Stimulated activated CD8-positive, alpha-beta memory T cell treated with anti-CD3 and anti-CD28 coated beads, Interleukin-7, amount 100 ng/mL, for 48 hours (primary cell): ENCODE measurements around the gene HERPUD2.

Experiments used
- DNase-seq, 2 donors: peaks; one replicate each; pipeline ENCODE4 v3.0.0-alpha.2; 2020; ENCODE audit warnings: low read depth in 1 of 2; ENCODE audit errors: extremely low read depth in 1 of 2

HERPUD2 gene, protein sequence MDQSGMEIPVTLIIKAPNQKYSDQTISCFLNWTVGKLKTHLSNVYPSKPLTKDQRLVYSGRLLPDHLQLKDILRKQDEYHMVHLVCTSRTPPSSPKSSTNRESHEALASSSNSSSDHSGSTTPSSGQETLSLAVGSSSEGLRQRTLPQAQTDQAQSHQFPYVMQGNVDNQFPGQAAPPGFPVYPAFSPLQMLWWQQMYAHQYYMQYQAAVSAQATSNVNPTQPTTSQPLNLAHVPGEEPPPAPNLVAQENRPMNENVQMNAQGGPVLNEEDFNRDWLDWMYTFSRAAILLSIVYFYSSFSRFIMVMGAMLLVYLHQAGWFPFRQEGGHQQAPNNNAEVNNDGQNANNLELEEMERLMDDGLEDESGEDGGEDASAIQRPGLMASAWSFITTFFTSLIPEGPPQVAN

DNA sequence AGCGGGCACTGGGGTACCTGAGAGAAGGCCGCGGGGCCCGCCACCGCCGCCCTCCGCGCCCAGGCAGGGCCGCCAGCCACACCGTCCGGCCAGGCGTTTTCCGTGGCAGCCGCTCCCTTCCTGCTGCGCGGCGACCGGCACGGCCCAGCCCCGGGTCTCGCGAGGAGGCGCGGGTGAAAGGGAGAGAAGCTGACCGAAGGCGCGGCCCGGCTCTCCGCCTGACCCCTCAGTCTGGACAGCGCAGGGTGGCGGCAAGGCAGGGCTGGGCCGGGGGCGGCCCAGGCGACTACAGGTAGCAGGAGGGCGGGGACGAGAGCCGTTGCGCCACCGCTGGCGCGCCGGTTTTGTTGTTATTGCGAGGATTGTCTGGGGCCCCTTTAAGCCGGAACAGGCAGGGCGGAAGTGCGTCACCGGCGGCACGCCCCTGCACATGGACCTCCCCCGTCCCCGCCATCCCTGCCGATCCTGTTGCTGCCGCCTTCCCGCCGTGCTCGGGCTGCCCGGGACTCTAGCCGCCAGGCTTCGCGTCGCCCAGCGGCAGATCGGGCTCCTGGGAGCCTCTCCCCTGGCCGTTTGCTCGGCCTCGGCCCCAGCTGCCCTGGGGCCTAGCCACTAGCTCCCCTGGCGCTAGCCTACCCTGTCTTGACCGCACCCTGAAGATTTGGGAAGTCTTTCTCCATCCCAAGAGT lies at the start of gene HERPUD2:
TSS of gene HERPUD2 (minus strand) at position 352 of the 689 bp plus-strand sequence. CDS start 805 bp downstream, outside the sequence.
- peak; percentile 85 to 88 for DNase-seq

- no peak for DNase-seq
Measured at GRCh38 chr7:35738889-35739288, 44.0 kb upstream of the HERPUD2 start.

DNA sequence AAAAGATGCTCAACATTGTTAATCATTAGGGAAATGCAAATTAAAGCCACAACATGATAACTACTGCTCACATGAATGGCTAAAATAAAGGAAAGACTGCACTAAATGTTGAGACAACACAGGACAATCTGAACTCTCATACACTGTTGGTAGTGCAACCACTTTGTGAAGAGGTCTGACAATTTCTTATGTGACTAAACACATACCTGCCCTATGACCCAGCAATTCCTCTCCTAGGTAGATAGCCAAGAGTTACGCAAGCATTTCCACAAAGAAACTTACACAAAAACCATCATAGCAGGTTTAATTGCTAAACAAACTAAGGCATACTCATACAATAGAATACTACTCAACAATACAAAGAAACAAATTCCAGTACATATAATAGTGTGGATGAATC lies 41.8 kb upstream of the HERPUD2 start:
- DNase-seq: no peak

DNA sequence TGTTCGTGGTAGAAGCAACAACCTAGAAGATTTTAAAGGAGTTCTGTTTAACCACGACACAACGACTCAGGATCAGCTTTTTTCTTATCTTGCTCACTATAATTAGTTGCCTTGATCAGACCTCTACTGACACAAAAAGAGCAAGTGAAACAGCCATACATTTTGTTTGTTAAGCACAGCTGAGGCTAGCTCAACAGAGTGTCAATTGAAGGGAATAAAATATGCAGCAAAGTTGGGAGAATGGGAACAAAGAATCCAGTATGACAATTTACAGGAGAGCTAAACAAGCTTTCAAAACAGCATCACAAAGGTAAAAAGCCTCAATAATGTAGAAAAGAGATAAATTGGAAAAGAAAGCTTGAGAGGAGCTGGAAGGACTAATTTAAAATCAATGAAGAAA lies 40.5 kb upstream of the HERPUD2 start:
- DNase-seq: no peak

DNA sequence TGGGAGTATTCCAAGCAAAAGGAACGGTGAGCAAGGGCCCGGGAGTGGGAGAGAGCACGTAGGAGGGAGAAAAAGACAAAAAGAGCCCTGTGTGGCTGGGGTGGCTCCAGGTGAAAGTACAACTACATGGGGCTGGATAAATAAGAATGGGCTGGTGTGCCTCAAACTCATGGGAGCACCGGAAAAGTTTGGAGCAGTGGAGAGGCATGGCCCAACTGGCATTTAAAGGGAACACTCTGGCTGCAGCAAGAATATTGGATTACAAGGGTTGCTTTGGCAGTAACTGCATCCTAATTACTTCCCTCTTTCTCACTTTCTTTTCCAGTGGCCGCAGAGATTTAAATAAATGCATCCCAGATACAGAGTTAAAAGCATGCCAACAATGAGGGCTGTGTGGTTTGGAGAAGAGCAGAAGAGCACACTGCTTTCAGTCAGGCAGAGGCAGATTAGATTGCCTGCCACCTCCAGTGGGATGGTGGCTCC lies 39.1 kb upstream of the HERPUD2 start:
- DNase-seq: no peak

- DNase-seq: no peak
Measured at GRCh38 chr7:35731349-35731748, 36.4 kb upstream of the HERPUD2 start.

DNA sequence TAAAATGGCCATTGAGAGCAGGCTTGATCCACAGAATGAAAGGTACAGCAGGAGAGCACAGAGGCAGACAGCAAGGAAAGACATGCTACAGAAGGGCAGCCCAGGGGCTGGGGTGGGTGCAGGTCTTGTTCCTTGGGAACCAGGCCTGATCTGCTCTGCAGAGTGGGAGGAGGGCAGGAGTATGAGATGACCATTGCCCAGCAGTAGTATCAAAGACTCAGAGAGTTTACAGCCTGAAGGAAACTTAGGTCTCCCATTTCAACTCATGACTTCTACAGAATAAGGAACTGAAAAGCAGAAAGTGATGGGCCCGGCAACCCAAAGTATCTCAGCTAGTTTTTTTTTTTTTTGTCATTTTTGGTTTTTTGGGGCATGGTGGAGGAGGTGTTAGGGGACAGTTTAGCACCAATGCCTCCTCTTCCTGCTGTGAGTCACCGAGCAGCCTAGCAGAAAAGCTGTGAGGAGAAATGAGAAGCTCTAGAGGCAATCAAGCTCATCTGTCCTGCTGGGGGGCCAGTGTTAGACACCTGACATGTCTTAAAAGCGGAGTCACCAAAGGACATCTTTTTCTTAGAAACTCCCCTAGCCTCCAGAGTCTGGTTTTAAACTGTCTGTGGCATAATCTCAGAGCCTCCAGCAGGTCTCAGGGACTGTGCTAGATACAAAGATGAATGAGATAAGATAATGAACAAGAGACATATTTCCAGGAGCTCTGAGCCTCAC lies 34.3 kb upstream of the HERPUD2 start:
- peak; percentile 35 to 55 for DNase-seq

DNA sequence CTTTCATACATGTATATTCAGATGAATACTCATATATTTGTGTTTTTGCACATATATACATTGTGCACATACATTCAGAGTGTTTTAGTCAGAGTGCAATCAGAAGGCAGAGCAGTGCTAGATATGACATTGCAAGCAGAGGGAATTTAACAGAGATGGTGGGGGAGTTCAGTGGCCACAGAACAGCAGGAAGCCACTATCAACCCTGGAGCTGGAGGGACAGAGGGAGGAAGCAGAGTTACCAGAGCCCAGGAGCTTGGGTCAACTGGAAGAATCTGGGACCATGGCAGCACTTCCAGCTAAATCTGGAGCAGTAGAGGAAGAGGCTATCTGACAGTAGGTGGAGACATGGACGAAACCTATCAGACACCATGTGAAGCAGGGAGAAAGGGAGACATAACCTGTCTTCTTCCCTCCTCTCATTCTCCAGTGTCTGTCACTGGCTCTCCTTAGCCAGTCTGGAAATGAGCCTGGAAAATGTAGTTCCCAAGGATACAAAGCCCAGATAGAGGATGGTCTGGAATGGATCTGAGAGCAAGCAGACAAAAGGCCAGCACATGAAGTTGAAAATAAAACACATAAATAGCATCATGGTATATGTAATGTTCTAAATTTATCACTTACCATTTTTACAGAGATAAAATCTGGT lies 33.6 kb upstream of the HERPUD2 start:
- DNase-seq: no peak

GRCh38 chr7:35727571-35727970 lies 32.6 kb upstream of the HERPUD2 start:
- DNase-seq: peak in 1 of 2 donors; percentile 43

DNA sequence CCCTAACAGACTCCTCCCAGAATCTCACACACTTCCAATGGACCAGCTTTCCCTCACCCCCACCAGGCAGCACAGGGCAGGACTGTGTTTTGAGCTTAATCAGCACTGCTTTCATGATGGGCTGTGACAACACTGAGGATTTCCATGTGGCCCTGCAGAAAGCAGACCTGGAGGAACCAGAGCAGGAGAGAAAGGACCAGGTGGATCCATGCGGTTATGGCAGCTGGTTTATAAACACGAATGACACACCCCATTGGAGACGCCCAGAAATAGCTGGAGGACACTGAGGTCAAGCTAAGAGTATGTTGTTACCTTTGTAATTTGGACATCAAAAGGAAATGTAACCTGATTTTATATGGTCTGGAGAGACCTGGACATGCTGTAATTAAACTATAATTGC lies 31.7 kb upstream of the HERPUD2 start:
- no peak for DNase-seq

DNA sequence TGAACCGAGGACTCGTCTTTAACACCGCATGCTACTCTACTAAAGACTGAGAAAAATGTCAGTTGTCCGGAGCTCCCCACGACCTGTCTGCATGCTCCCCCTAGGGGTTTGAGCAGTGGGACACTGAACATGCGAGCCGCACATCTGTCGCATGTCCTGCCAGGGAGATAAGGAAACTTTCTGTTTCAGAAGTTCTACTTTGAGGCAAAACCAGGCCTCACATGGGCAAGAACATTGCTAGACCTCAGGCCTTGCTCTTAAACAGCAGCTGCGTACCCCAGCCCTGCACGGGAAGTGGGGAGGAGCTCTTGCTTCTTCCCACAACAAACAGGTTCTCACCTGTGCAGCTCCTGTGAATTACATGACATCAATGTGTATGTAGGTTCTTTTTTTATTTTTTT lies 30.3 kb upstream of the HERPUD2 start:
- DNase-seq: peak in 1 of 2 donors; percentile 49

DNA sequence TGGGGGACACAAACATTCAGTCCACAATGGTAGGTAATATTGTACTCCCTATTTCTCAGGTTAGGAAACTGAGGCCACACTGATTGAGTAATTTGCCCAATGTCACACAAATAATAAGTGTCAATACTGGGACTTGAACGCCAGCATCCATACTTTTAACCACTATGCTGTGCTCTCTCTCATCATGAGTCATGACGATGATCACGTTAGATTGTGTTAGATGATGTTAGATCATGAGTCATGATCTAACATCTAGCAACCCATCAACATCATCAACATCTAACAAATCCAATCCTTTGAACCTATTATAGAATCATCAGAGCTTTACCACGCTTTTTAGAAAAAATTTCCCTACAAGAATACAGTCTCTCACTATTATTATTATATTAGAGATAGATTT lies 28.1 kb upstream of the HERPUD2 start:
- no peak for DNase-seq

DNA sequence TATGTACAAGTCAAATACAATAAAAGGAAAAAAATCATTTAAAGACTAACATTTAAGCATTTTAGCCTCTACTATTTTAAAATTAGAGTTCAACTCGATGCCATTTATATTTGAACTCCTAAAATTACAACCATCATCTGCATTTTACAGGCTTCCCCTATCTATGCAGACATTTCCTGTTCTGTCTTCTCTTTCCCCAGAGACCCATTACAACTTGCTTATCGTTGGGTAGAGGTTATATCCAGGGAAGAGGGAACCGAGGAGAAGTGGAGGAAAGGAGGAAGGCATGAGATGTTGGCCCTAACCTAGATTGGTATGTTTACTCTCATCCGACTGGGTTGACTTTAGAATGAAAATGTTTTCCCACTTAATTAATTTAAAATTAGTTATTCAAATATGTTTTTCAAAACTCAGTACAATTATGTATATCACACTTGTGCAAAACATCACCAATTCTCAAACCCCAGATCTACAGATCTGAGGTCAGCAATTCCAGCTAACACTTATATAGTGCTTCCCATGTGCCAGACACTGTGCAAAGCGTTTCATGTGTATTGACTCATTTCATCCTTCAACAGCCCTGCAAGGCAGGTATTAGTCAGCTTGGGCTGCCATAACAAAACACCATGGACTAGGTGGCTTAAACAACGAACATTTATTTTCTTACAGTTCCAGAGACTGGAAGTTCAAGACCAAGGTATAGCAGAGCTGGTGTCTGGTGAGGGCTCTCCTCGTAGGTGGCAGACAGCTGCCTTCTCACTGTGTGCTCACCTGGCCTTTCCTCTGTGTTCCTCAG lies 27.3 kb upstream of the HERPUD2 start:
- peak in 1 of 2 donors; percentile 42 for DNase-seq

GRCh38 chr7:35721288-35721687 lies 26.4 kb upstream of the HERPUD2 start:
- no peak for DNase-seq

DNA sequence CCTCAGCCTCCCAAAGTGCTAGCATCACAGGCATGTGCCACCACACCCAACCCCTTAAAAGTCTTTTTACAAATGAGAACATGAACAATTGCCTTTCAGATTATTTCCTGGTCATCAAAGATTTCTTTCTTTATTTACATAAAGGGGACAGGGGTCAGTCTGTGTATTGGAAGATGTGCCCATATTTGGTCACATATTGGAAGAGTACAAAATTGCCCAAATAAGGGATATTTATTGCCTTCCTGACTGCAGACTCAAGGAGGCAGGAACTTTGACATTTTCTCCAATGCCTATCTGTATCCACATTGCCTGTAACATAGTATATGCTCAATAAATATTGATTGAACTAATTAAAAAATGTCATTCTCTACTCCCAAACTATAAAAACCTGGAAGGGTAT lies 25.9 kb upstream of the HERPUD2 start:
- no peak for DNase-seq

GRCh38 chr7:35720032-35720431 lies 25.1 kb upstream of the HERPUD2 start:
- DNase-seq: no peak

DNA sequence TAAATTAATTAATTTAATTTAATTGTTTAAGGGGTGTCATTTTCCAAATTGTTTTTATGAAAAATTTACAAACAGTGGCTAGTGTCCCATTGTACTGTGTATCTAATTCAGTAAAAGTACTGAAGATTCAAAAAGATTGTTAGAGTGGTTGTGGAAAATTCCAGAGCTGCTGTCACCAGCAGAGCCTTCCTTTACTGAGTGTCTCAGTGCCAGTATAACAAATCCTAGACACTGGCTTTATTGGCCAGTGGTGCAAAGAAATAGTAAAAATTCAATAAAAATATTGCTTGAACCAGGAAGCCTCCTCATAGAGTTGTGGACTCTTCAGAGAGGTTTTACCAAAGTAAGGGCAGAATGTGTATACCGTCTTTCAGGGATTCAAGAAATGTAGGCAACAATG lies 23.1 kb upstream of the HERPUD2 start:
- no peak for DNase-seq

- no peak for DNase-seq
Measured at GRCh38 chr7:35717516-35717915, 22.6 kb upstream of the HERPUD2 start.

DNA sequence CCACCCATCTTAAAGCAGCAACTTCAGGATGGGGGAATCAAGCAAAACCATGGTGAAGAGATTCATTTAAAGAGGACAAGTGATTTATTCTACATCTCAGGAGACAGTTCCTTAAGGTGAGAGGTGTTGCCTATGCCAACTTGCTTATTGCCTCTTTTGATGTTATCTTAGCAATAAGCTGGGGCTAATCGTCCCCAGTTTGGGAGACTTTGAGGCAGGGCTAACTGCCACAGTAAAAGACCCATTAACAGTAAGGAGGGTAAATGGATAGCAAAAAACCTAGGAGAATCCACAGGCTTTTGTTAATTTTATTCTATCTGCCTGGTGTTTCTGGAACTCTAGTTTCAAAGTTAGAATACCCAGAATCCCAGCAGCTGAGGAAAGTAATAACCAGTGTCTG lies 22.1 kb upstream of the HERPUD2 start:
- DNase-seq: no peak
